ENCODE results near the gene RASGEF1B. TPM values are rescaled to one million over a fixed set of nuclear protein-coding genes. Genes with fewer than 3 reads are reported as not detected.

The RASGEF1B gene
- total RNA-seq, 4 donors from 2014 or later = 23.1 to 80.1 (median 29.5) TPM

GRCh38 chr4:81453024-81453423, 18.7 kb downstream of the RASGEF1B start:
- TF ChIP-seq CTCF (IDR thresholded peaks at IDR 0.05; ENCODE audit: low read depth) = no peak

- no peak for TF ChIP-seq CTCF (IDR thresholded peaks at IDR 0.05; ENCODE audit: low read depth)
Observed at GRCh38 chr4:81452452-81453006, 19.2 kb downstream of the RASGEF1B start.

- TF ChIP-seq CTCF (IDR thresholded peaks at IDR 0.05; ENCODE audit: low read depth) = no peak
Observed at GRCh38 chr4:81449015-81449414, 22.7 kb downstream of the RASGEF1B start.

- no peak for TF ChIP-seq CTCF (IDR thresholded peaks at IDR 0.05; ENCODE audit: low read depth)
Observed at GRCh38 chr4:81447566-81448229, 24.0 kb downstream of the RASGEF1B start.

GRCh38 chr4:81446634-81447033, 25.1 kb downstream of the RASGEF1B start:
- TF ChIP-seq CTCF (IDR thresholded peaks at IDR 0.05; ENCODE audit: low read depth) = no peak

- no peak for TF ChIP-seq CTCF (IDR thresholded peaks at IDR 0.05; ENCODE audit: low read depth)
Observed at GRCh38 chr4:81445196-81445595, 26.5 kb downstream of the RASGEF1B start.

GRCh38 chr4:81442484-81443085, 29.1 kb downstream of the RASGEF1B start:
- TF ChIP-seq CTCF (IDR thresholded peaks at IDR 0.05; ENCODE audit: low read depth) = no peak

All from subcutaneous adipose tissue (tissue), 4 donors.